B cell (primary cell): ENCODE results near the gene RAB41.

ENCODE experiments used
- EZH2 ChIP-seq: IDR thresholded peaks from 2 replicates; pipeline ENCODE4 v1.6.1; 2012; ENCODE audit warnings: borderline replicate concordance, low read depth, mild to moderate bottlenecking, moderate library complexity, low read length; ENCODE audit not compliant: insufficient read depth, poor library complexity, severe bottlenecking
- TF ChIP-seq, protein P1 (sequence below): fragments of 200-600 bp; IDR thresholded peaks from one replicate; pipeline ENCODE4 v1.8.0; 2022; ENCODE audit warnings: antibody characterized with exemption, mild to moderate bottlenecking

- TF ChIP-seq, protein P1, sequence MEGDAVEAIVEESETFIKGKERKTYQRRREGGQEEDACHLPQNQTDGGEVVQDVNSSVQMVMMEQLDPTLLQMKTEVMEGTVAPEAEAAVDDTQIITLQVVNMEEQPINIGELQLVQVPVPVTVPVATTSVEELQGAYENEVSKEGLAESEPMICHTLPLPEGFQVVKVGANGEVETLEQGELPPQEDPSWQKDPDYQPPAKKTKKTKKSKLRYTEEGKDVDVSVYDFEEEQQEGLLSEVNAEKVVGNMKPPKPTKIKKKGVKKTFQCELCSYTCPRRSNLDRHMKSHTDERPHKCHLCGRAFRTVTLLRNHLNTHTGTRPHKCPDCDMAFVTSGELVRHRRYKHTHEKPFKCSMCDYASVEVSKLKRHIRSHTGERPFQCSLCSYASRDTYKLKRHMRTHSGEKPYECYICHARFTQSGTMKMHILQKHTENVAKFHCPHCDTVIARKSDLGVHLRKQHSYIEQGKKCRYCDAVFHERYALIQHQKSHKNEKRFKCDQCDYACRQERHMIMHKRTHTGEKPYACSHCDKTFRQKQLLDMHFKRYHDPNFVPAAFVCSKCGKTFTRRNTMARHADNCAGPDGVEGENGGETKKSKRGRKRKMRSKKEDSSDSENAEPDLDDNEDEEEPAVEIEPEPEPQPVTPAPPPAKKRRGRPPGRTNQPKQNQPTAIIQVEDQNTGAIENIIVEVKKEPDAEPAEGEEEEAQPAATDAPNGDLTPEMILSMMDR = no peak
- no peak for TF ChIP-seq EZH2
These were observed 27.9 kb upstream of the RAB41 start for GRCh38 chrX:70254063-70254400.
